OCI-LY1 (cell line): Measurements from ENCODE around the gene EXOC6B.

Experiments used
- CTCF ChIP-seq: fragments of 200-600 bp; sonication (generic), shearing (Covaris generic); IDR thresholded peaks from 2 replicates; pipeline ENCODE4 v1.5.1; 2017; ENCODE audit warnings: mild to moderate bottlenecking, antibody characterized with exemption, low read length, moderate library complexity, mixed read lengths
- EZH2 ChIP-seq: fragments of 200-600 bp; sonication (generic), shearing (Covaris generic); IDR thresholded peaks from 2 replicates; pipeline ENCODE4 v1.8.0; 2017; ENCODE audit warnings: borderline replicate concordance, mixed run types, mild to moderate bottlenecking, antibody characterized with exemption, low read length, moderate library complexity, mixed read lengths

- TF ChIP-seq CTCF (no peak), EZH2 (no peak)
These were observed 647.3 kb downstream of the EXOC6B start for GRCh38 chr2:72178551-72178950.
